ENCODE measurements around the gene DYNLT1. TPM values are rescaled to one million over a fixed set of nuclear protein-coding genes. Genes with fewer than 3 reads are reported as not detected.

DYNLT1 gene
- total RNA-seq, 1 experiment from 2014 or later = 105 TPM

DNA sequence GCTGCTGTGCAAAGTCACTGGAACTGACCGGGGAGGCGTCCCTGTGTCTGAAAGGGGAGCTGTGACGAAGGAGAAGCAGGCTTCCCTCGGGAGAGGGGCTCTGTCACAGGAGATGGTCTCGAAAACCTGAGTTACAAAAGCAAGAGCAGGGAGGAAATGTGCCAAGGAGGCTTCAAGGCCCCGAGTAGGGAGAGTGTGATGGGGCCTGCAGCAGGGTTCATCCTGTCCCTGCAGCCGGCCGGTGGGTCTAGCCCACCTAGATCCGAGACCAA lies 16.7 kb downstream of the DYNLT1 start:
- no peak overlapping the region for H3K4me2 ChIP-seq
- H3K79me2 ChIP-seq (ENCODE audit: low read depth) = no peaks in the 10 kb centered on the region
- H3K36me3 ChIP-seq (ENCODE audit: low read depth) = no peaks in the 10 kb centered on the region
- peaks cover 24% of the 10 kb centered on the region; the same call in 1 of the 2 replicates for H3F3A ChIP-seq (ENCODE audit: insufficient read depth, low read depth)
- POLR2A ChIA-PET (ENCODE audit: unreplicated experiment) = no interaction called here
- no peak for DNase-seq
- H3K4me3 ChIP-seq = no peak overlapping the region
- TF ChIP-seq CTCF (conservative IDR thresholded peaks at IDR 0.05) (no peak), EZH2 (IDR thresholded peaks at IDR 0.05; ENCODE audit: low read depth) (no peak)
- H3K27me3 ChIP-seq (ENCODE audit: insufficient read depth, low read depth) = no peaks in the 10 kb centered on the region
- no peak overlapping the region for H3K27ac ChIP-seq
- intact Hi-C loops (cut with micrococcal nuclease; ENCODE audit: unreplicated experiment) = no loop called here
- no TSS peak for BruUV-seq (replicated peaks)
- no peaks in the 10 kb centered on the region for H3K9me3 ChIP-seq (ENCODE audit: insufficient read depth, low read depth)
- H3K4me1 ChIP-seq (replicated peaks; ENCODE audit: insufficient read depth) = no peaks in the 10 kb centered on the region
- CTCF ChIA-PET = no interaction called here
- no peak overlapping the region for H2AFZ ChIP-seq
- no peaks in the 10 kb centered on the region for H3K9me2 ChIP-seq (ENCODE audit: insufficient read depth)
- H4K20me1 ChIP-seq (ENCODE audit: insufficient read depth) = no peaks in the 10 kb centered on the region

GRCh38 chr6:158627168-158627939 lies 17.2 kb downstream of the DYNLT1 start:
- intact Hi-C loops (cut with micrococcal nuclease; ENCODE audit: unreplicated experiment) = no loop called here
- Histone ChIP-seq H2AFZ (no peak overlapping the region), H3K36me3 (ENCODE audit: low read depth) (no peaks in the 10 kb centered on the region), H3K9me2 (ENCODE audit: insufficient read depth) (no peaks in the 10 kb centered on the region), H3K27ac (no peak overlapping the region), H3K4me3 (no peak overlapping the region), H3K79me2 (ENCODE audit: low read depth) (no peaks in the 10 kb centered on the region), H3K9me3 (ENCODE audit: insufficient read depth, low read depth) (no peaks in the 10 kb centered on the region), H4K20me1 (ENCODE audit: insufficient read depth) (no peaks in the 10 kb centered on the region), H3K27me3 (ENCODE audit: insufficient read depth, low read depth) (no peaks in the 10 kb centered on the region), H3K4me1 (replicated peaks; ENCODE audit: insufficient read depth) (no peaks in the 10 kb centered on the region), H3K4me2 (no peak overlapping the region), H3F3A (ENCODE audit: insufficient read depth, low read depth) (peaks cover 19% of the 10 kb centered on the region; the same call in 1 of the 2 replicates)
- no TSS peak for BruUV-seq (replicated peaks)
- DNase-seq = no peak
- TF ChIP-seq CTCF (conservative IDR thresholded peaks at IDR 0.05) (no peak), EZH2 (IDR thresholded peaks at IDR 0.05; ENCODE audit: low read depth) (no peak)
- ChIA-PET CTCF (no interaction called here), POLR2A (ENCODE audit: unreplicated experiment) (no interaction called here)

DNA sequence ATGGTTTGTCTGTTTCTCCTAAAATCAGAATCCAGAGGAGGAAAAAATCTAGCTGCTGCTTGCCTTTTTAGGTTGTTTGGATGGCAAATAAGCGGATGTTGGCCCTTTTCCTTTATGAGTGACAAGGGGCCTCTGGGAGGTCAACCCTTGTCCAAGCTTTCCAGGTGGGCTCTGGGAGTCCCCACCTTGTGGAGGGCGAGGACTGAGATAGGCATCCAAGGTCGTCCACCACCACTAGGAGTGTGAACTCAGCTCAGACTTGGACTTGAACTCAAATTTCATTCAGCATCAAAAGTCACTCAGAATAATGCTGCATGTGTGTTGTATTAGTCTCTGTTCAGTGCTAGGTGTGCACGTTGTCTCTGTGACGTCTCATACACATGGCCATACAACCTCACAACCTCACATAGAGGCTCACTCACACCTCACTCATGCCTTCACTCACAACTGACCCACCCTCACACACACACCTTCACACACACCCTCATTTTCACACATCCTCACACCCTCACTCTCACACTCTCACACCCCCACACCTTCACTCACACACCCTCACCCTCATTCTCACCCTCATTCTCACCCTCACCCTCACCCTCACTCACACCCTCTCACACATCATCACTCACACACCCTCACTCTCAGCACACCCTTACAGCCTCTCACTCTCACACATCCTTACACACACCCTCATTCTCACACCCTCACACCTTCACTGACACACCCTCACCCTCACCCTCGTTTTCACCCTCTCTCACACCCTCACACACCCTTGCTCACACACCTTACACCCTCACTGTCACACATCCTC lies 18.0 kb downstream of the DYNLT1 start:
- H4K20me1 ChIP-seq (ENCODE audit: insufficient read depth) = no peaks in the 10 kb centered on the region
- peaks cover 18% of the 10 kb centered on the region; the same call in 1 of the 2 replicates for H3F3A ChIP-seq (ENCODE audit: insufficient read depth, low read depth)
- no TSS peak for BruUV-seq (replicated peaks)
- ChIA-PET CTCF (no interaction called here), POLR2A (ENCODE audit: unreplicated experiment) (no interaction called here)
- H3K27ac ChIP-seq = no peak overlapping the region
- H3K9me2 ChIP-seq (ENCODE audit: insufficient read depth) = no peaks in the 10 kb centered on the region
- no peaks in the 10 kb centered on the region for H3K9me3 ChIP-seq (ENCODE audit: insufficient read depth, low read depth)
- H2AFZ ChIP-seq = no peak overlapping the region
- TF ChIP-seq EZH2 (IDR thresholded peaks at IDR 0.05; ENCODE audit: low read depth) (no peak), CTCF (conservative IDR thresholded peaks at IDR 0.05) (no peak)
- no peak overlapping the region for H3K4me3 ChIP-seq
- H3K4me2 ChIP-seq = no peak overlapping the region
- DNase-seq = no peak
- H3K79me2 ChIP-seq (ENCODE audit: low read depth) = no peaks in the 10 kb centered on the region
- H3K36me3 ChIP-seq (ENCODE audit: low read depth) = no peaks in the 10 kb centered on the region
- no peaks in the 10 kb centered on the region for H3K4me1 ChIP-seq (replicated peaks; ENCODE audit: insufficient read depth)
- no peaks in the 10 kb centered on the region for H3K27me3 ChIP-seq (ENCODE audit: insufficient read depth, low read depth)
- intact Hi-C loops (cut with micrococcal nuclease; ENCODE audit: unreplicated experiment) = no loop called here

Measured in PC-9 (cell line).